ENCODE data around the gene COPZ2. TPM values are rescaled to one million over a fixed set of nuclear protein-coding genes. Genes with fewer than 3 reads are reported as not detected.

The COPZ2 gene
- total and polyA plus RNA-seq, 2 donors (not counting 1 experiment from before 2014, with no cell fraction given) = 1.0 to 2.3 TPM

DNA sequence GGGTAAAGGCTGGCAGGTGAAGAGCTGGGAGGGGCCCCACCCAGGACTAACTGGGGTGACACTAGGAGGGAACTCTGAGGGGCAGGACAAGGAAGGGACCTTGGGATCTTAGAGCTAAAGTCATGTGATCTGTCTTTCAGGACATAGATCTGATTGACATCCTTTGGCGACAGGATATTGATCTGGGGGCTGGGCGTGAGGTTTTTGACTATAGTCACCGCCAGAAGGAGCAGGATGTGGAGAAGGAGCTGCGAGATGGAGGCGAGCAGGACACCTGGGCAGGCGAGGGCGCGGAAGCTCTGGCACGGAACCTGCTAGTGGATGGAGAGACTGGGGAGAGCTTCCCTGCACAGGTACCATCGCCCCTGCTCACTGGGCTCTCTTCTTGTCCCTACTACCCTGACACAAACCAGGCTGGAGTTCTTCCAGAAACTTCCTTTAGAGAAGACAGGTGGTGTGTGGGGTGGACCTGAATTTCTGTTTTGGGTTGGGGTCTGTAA is 18.7 kb upstream of the COPZ2 start:
- Histone ChIP-seq H3K36me3 (replicated peaks in 1 of 2; ENCODE audit: control extremely low read depth in 1 of 2, control insufficient read depth in 1 of 2, extremely low read depth in 1 of 2, insufficient read depth in 2 of 2, low read length in 1 of 2) (peaks cover 4 to 73% of the 10 kb centered on the region in 2 experiments), H3K27ac (ENCODE audit: low read length in 2 of 2) (peak overlapping the region in 1 of 2 donors; percentile 76), H3K9ac (ENCODE audit: low read length) (peak overlapping the region; percentile 46), H3K27me3 (replicated peaks in 1 of 4; ENCODE audit: control extremely low read depth in 1 of 4, control insufficient read depth in 3 of 4, insufficient read depth in 4 of 4, low read length in 3 of 4) (no peaks in the 10 kb centered on the region), H2AFZ (ENCODE audit: insufficient read depth, low read depth, low read length, poor library complexity, severe bottlenecking) (no peak overlapping the region), H3K4me2 (replicated peaks; ENCODE audit: low read depth, low read length, poor library complexity, severe bottlenecking) (peak overlapping the region; percentile 63), H4K20me1 (ENCODE audit: control insufficient read depth, insufficient read depth, low read length, poor library complexity, severe bottlenecking) (peaks cover 67% of the 10 kb centered on the region), H3K79me2 (ENCODE audit: control insufficient read depth, insufficient read depth, low read length) (peaks cover 50% of the 10 kb centered on the region), H3K9me3 (ENCODE audit: control extremely low read depth in 1 of 3, control insufficient read depth in 2 of 3, insufficient read depth in 1 of 3, low read length in 2 of 3) (no peaks in the 10 kb centered on the region), H3K4me1 (ENCODE audit: control insufficient read depth in 2 of 2, insufficient read depth in 2 of 2, low read length in 2 of 2) (peaks cover 28 to 35% of the 10 kb centered on the region in 2 donors), H3K4me3 (ENCODE audit: control extremely low read depth in 1 of 5, extremely low read depth in 1 of 5, insufficient read depth in 1 of 5, low read depth in 2 of 5, low read length in 4 of 5) (no peak overlapping the region)
- no peak for DNase-seq
- intact Hi-C loops (cut with micrococcal nuclease) = no loop called here
- TF ChIP-seq, protein P1, sequence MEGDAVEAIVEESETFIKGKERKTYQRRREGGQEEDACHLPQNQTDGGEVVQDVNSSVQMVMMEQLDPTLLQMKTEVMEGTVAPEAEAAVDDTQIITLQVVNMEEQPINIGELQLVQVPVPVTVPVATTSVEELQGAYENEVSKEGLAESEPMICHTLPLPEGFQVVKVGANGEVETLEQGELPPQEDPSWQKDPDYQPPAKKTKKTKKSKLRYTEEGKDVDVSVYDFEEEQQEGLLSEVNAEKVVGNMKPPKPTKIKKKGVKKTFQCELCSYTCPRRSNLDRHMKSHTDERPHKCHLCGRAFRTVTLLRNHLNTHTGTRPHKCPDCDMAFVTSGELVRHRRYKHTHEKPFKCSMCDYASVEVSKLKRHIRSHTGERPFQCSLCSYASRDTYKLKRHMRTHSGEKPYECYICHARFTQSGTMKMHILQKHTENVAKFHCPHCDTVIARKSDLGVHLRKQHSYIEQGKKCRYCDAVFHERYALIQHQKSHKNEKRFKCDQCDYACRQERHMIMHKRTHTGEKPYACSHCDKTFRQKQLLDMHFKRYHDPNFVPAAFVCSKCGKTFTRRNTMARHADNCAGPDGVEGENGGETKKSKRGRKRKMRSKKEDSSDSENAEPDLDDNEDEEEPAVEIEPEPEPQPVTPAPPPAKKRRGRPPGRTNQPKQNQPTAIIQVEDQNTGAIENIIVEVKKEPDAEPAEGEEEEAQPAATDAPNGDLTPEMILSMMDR (IDR thresholded peaks at IDR 0.05) = no peak
- no peak for TF ChIP-seq EZH2 (IDR thresholded peaks at IDR 0.05; ENCODE audit: borderline replicate concordance, insufficient read depth, low read depth, low read length, poor library complexity, severe bottlenecking)
- no peak for ATAC-seq (ENCODE audit: low read depth)
- peaks cover 49% of the 10 kb centered on the region for H3K4me1 Mint-ChIP-seq
- ChIA-PET CTCF (interaction anchor here (0.7 to 5.1 kb wide), 9 partner anchors 13 to 31 kb away, joined by 3 to 28 read pairs (median 7); no protein-coding TSS in a partner anchor), POLR2A (no interaction called here)
- no peaks in the 10 kb centered on the region for H3K27me3 Mint-ChIP-seq
- WGBS (ENCODE audit: insufficient coverage) = 100% methylated on average over 9 of the region's 10 CpGs
- peak overlapping the region; percentile 77 for H3K4me3 Mint-ChIP-seq
- H3K9me3 Mint-ChIP-seq (ENCODE audit: insufficient read depth) = no peaks in the 10 kb centered on the region
- peak overlapping the region; percentile 91 for H3K27ac Mint-ChIP-seq

DNA sequence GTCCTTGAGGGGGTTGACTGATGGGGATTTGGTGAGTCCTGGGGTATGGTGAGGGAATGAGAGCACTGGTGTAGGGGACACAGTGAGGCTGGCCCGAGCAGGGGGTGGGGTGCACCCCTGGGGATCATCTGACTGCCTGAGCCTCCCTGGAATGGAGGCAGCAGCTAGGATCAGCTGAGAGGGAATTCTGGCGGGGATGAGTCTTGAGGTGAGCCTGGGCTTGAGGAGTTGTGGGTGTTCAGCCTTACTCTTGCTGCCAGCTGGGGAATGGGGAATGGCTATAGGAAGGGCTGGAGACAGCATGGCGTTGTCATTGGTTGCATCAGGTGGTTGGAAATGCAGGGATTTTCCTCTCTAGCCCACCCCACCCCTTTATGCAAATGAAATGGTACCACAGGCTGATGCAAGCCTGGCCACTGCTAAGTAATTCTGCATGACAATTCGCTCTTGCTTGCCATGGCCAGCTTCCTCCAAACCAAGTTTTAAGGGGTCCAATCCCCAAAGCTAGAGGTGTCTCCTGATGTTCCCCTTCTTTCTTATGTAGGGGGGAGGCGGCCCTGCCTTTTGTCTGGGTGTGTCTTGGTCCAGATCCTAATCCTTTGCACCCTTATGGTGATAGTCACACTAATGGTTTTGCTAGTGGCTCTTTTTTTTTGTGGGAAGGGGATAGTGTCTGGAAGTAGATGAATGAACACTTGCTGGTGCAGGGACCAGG is 18.1 kb upstream of the COPZ2 start:
- Histone ChIP-seq H3K9ac (ENCODE audit: low read length) (peak overlapping the region; percentile 46), H3K27me3 (replicated peaks in 1 of 4; ENCODE audit: control extremely low read depth in 1 of 4, control insufficient read depth in 3 of 4, insufficient read depth in 4 of 4, low read length in 3 of 4) (no peaks in the 10 kb centered on the region), H3K4me1 (ENCODE audit: control insufficient read depth in 2 of 2, insufficient read depth in 2 of 2, low read length in 2 of 2) (peaks cover 28 to 35% of the 10 kb centered on the region in 2 donors), H3K9me3 (ENCODE audit: control extremely low read depth in 1 of 3, control insufficient read depth in 2 of 3, insufficient read depth in 1 of 3, low read length in 2 of 3) (no peaks in the 10 kb centered on the region), H3K79me2 (ENCODE audit: control insufficient read depth, insufficient read depth, low read length) (peaks cover 56% of the 10 kb centered on the region), H3K4me3 (ENCODE audit: control extremely low read depth in 1 of 5, extremely low read depth in 1 of 5, insufficient read depth in 1 of 5, low read depth in 2 of 5, low read length in 4 of 5) (peak overlapping the region in 1 of 5 experiments; percentile 15), H3K27ac (ENCODE audit: low read length in 2 of 2) (peak overlapping the region; percentile 12 to 76), H4K20me1 (ENCODE audit: control insufficient read depth, insufficient read depth, low read length, poor library complexity, severe bottlenecking) (peaks cover 73% of the 10 kb centered on the region), H3K4me2 (replicated peaks; ENCODE audit: low read depth, low read length, poor library complexity, severe bottlenecking) (peak overlapping the region; percentile 63), H2AFZ (ENCODE audit: insufficient read depth, low read depth, low read length, poor library complexity, severe bottlenecking) (no peak overlapping the region), H3K36me3 (replicated peaks in 1 of 2; ENCODE audit: control extremely low read depth in 1 of 2, control insufficient read depth in 1 of 2, extremely low read depth in 1 of 2, insufficient read depth in 2 of 2, low read length in 1 of 2) (peaks cover 4 to 76% of the 10 kb centered on the region in 2 experiments)
- POLR2A ChIA-PET = no interaction called here
- Mint-ChIP-seq H3K4me3 (peak overlapping the region; percentile 77), H3K9me3 (ENCODE audit: insufficient read depth) (no peaks in the 10 kb centered on the region), H3K27me3 (no peaks in the 10 kb centered on the region), H3K4me1 (peaks cover 52% of the 10 kb centered on the region), H3K27ac (peak overlapping the region; percentile 91)
- intact Hi-C loops (cut with micrococcal nuclease) = no loop called here
- CTCF ChIA-PET = interaction anchor here (0.8 to 5.1 kb wide), 12 partner anchors 14 to 77 kb away, joined by 3 to 28 read pairs (median 4); no protein-coding TSS in a partner anchor
- DNase-seq (peak; percentile 63), ATAC-seq (ENCODE audit: low read depth) (peak; percentile 76)
- TF ChIP-seq EZH2 (IDR thresholded peaks at IDR 0.05; ENCODE audit: borderline replicate concordance, insufficient read depth, low read depth, low read length, poor library complexity, severe bottlenecking) = no peak
- 84% methylated on average over 2 of the region's 5 CpGs for WGBS (ENCODE audit: insufficient coverage)
